Subcutaneous adipose tissue (tissue), 4 donors: ENCODE results near the gene TUT4. TPM values are rescaled to one million over a fixed set of nuclear protein-coding genes. Genes with fewer than 3 reads are reported as not detected.

Experiments
- total RNA-seq, 4 donors: library from RNA; depleted of rRNA; stranded (reverse); fragments of >200 nt; gene quantifications; one replicate each; pipeline ENCODE4 v1.1.0, GENCODE V29; 2016
- TF ChIP-seq, protein P1 (sequence below): fragments of 450-650 bp; IDR thresholded peaks from one replicate; pipeline ENCODE4 v1.5.1; 2016; ENCODE audit warnings: low read depth, mild to moderate bottlenecking, control low read depth, antibody characterized with exemption, moderate library complexity

Gene TUT4
- total RNA-seq, 4 donors from 2014 or later: 37.1 to 52.2 (median 43.6) TPM

DNA sequence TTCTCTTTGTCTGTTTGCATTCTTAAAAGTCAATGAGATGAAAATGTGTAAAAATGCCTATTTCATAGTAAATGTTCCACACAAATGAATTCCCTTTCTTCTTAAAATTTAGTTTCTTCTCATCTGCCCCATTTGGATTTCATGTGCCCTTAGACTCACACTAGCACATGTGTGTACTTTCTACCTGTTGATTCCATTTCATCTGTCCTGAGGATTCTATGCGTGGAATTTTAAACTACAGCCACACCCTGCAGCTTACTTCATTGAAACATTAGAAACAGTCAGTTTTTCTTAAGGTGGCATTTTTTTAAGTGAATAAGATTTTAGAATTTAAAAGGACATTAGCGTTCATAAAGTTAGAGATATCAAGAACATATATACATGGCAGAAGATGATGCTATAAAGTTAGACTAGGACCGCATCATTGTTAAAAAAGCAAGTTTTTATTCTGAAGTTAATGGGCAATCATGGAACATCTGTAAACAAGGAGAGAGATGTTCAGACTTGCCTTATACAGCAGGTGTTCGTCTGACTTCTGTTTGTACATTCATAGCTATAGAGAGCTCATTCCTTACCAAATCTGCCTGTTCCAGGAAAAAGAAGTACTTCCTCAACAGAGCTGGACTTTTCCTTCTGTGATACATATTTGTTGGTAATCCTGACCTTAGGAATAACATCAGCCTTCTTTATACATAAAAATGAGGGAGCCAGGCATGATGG is 3.9 kb upstream of the TUT4 start:
- TF ChIP-seq, protein P1, sequence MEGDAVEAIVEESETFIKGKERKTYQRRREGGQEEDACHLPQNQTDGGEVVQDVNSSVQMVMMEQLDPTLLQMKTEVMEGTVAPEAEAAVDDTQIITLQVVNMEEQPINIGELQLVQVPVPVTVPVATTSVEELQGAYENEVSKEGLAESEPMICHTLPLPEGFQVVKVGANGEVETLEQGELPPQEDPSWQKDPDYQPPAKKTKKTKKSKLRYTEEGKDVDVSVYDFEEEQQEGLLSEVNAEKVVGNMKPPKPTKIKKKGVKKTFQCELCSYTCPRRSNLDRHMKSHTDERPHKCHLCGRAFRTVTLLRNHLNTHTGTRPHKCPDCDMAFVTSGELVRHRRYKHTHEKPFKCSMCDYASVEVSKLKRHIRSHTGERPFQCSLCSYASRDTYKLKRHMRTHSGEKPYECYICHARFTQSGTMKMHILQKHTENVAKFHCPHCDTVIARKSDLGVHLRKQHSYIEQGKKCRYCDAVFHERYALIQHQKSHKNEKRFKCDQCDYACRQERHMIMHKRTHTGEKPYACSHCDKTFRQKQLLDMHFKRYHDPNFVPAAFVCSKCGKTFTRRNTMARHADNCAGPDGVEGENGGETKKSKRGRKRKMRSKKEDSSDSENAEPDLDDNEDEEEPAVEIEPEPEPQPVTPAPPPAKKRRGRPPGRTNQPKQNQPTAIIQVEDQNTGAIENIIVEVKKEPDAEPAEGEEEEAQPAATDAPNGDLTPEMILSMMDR: no peak

DNA sequence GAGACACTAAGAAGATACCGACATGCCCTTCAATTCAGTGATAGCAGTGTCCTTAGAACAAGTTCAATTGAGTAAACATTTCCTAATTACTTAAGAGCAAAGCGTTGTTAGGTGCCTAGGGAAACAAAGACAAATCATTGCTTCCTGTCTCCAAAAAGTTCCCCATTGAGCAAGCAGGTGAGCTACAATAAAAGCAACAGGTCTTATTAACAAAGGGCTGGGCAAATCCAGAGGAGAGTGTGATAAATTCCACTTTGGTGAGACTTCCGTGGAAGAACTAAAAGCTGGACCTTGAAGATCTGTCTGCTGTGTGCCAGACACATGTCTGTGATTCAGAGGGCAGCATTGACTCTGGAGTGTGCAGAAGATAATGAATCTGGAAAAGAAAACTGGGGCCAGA is 1.9 kb upstream of the TUT4 start:
- TF ChIP-seq, protein P1: no peak

DNA sequence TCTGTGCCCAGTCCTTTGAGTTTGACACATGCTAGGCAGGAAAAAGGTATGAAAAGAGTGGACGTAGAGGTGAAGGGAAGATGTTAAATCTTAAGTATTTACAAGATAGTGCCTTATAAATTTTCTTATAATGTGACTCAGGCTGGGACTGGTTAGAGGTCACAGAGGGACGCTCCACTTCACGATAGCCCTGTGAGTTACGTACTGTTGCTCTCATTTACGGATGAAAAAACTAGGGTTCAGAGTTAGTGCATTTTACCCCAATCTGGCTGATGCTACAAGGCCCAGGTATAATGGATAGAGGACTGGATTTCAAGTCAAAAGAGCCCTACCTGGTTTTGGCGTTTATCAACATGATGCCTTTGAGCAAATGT is 1.4 kb upstream of the TUT4 start:
- TF ChIP-seq, protein P1: no peak

DNA sequence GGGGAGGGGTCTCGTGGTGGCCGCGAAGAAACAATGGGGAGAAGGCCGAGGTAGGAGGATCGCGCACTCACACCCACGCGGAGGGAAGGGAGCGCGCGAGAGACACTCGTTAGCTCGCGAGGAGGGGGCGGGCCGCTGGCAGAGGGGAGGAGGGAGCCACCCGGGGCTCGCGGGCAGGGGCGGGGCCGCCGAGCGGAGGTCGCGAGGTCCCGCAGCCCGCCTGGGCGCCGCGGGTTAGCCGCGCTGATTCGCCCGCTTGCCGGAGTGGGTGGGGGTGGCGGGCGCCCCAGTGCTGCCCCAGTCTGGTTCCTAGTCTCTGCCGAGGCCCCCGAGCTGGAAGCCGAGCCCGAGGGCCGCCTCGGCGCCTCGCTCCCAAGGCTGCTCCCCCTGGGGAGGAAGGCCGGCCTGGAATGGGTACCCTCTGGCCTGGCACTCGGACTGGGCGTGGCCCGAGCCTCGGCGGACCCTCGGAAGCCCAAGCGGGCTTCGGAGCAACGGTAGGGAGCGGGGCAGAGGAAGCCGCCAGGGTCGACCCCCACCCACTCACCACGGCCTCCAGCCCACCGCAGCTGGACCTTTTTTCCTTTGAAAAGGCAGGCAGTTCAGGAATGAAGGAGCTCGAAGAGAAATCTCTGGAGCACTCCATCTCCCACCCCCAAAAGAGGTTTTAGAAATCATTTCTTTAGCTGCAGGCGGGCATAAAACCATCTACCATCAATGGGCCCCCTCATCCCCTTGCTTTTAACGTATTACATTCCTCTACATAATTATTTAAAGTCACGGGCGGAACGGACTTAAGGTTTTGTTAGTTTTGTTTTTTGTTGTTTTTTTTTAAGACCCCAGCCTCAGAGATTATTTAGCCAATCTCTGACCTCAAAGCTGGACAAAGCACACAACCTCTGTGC is 722 bp upstream of the TUT4 start:
- TF ChIP-seq, protein P1: no peak

DNA sequence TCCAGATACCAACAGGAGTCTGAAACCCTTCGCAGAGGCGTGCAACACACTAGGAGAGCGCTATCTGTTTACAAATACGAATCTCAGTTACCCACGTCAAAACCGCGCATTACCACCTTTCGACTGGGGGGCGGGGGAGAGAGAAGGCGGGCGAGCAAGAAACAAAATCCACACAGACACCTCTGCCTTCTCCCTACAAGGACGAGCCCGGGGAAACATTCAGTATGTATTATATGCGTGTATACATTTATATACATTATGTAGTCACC is 722 bp downstream of the TUT4 start:
- TF ChIP-seq, protein P1: no peak

DNA sequence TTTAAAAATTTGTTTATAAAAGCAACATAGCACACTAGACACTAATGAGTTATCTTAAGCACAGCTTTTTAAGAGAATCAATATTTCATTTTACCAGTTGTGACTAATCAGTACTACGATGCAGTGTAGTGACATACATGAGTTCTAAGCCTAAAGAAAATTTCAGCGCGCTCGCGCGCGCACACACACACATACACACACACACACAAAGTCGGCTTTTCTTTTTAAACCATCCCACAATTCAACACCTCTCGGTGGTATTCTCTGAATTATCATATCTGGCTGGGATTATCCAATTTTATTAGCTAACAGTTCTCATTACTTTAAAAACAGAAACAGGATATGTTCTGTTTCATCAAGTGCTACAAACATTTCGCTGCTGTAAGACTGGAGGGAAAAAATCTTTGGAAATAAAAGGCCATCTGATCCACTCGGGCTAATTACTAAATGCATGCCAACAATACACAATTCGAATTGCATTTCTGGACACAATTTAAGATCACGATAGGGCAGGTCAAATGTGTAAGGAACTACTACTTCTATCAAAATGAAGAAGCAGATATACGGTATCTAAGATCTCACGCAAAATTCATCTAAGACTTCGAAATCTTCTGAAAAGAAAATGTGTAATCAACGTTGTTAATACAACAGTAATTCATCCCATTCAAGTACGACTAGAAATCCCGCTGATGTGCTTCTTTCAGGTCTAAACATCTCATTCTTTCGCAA is 1.2 kb downstream of the TUT4 start:
- TF ChIP-seq, protein P1: no peak

DNA sequence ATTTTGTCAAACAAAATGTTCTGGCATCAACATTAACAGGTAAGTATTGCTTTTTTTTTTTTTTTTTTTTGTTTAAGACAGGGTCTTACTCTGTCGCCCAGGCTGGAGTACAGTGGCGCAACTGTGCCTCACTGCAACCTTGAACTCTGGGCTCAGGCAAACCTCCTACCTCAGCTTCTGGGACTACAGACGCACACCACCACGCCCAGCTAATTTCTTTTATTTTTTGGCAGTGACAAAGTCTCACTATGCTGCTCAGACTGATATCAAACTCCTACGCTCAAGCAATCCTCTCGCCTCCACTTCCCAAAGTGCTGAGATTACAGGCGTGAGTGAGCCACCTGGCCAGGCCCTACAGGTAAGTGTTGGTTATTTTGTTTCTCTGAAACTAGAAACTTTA is 2.4 kb downstream of the TUT4 start:
- TF ChIP-seq, protein P1: no peak
